IMR-90 (cell line): ENCODE results near the gene GBF1. TPM values are rescaled to one million over a fixed set of nuclear protein-coding genes. Genes with fewer than 3 reads are reported as not detected.

Source experiments
- ATAC-seq: fragments of 200-7000 bp; cut with Tn5 transposase; 2 replicates; pipeline ENCODE4 v1.9.1; 2020; ENCODE audit warnings: low read depth, mild to moderate bottlenecking, moderate library complexity
- BruUV-seq: library from RNA; stranded (reverse); fragments of 400-500 nt; replicated peaks from 2 replicates; lab custom pipeline; 2021; lab: Mats Ljungman, UMichigan
- CTCF ChIA-PET: fragments of 300-600 bp; formaldehyde crosslinking; extraction: SDS; loops from one replicate; lab custom pipeline; 2021; ENCODE audit warnings: antibody characterized with exemption; lab: Yijun Ruan, JAX
- POLR2A ChIA-PET: fragments of 300-600 bp; sonication (Branson Sonifier 250); formaldehyde crosslinking; loops from one replicate; lab custom pipeline; 2022; ENCODE audit warnings: antibody characterized with exemption; ENCODE audit not compliant: unreplicated experiment; lab: Charles Lee
- DNase-seq: peaks from one replicate; pipeline ENCODE4 v3.0.0; 2013
- H2AFZ ChIP-seq: replicated peaks from 2 replicates; pipeline ENCODE3; 2013; ENCODE audit warnings: low read length, mild to moderate bottlenecking; ENCODE audit not compliant: poor library complexity
- H2AK5ac ChIP-seq: 2 replicates; pipeline ENCODE4 v1.6.1; 2013; ENCODE audit warnings: low read depth, low read length, inconsistent platforms
- H2AK9ac ChIP-seq: replicated peaks from 2 replicates; pipeline ENCODE3; 2013; ENCODE audit warnings: mild to moderate bottlenecking, low read depth, low read length, moderate library complexity; ENCODE audit not compliant: poor library complexity
- H2BK120ac ChIP-seq: 2 replicates; pipeline ENCODE4 v1.6.1; 2013; ENCODE audit warnings: low read depth, low read length, inconsistent platforms
- H2BK15ac ChIP-seq: 3 replicates; pipeline ENCODE4 v1.6.1; 2013; ENCODE audit warnings: low read depth, low read length, inconsistent platforms
- H2BK20ac ChIP-seq: 2 replicates; pipeline ENCODE4 v1.6.1; 2013; ENCODE audit warnings: low read depth, mild to moderate bottlenecking, inconsistent platforms, low read length, moderate library complexity
- H2BK5ac ChIP-seq: 2 replicates; pipeline ENCODE4 v1.6.1; 2013; ENCODE audit warnings: mild to moderate bottlenecking, low read depth, low read length, inconsistent platforms; ENCODE audit not compliant: poor library complexity, severe bottlenecking
- H3K14ac ChIP-seq: replicated peaks from 2 replicates; pipeline ENCODE4 v1.6.1; 2013; ENCODE audit warnings: low read depth, low read length, inconsistent platforms
- H3K18ac ChIP-seq: 2 replicates; pipeline ENCODE4 v1.6.1; 2013; ENCODE audit warnings: low read depth, low read length, control low read depth
- H3K23ac ChIP-seq: 2 replicates; pipeline ENCODE4 v1.6.1; 2013; ENCODE audit warnings: low read depth, low read length, inconsistent platforms
- H3K27ac ChIP-seq: 2 replicates; pipeline ENCODE4 v1.5.1; 2013; ENCODE audit warnings: mild to moderate bottlenecking, control low read depth, low read length; ENCODE audit not compliant: insufficient read depth
- H3K27me3 ChIP-seq: 2 replicates; pipeline ENCODE4 v1.6.1; 2013; ENCODE audit warnings: low read length; ENCODE audit not compliant: control insufficient read depth, insufficient read depth
- H3K36me3 ChIP-seq: 2 replicates; pipeline ENCODE4 v1.6.1; 2013; ENCODE audit warnings: low read length, mixed read lengths; ENCODE audit not compliant: control insufficient read depth, insufficient read depth
- H3K4ac ChIP-seq: 2 replicates; pipeline ENCODE4 v1.6.1; 2013; ENCODE audit warnings: low read depth, low read length, inconsistent platforms
- H3K4me1 ChIP-seq: 2 replicates; pipeline ENCODE4 v1.6.1; 2013; ENCODE audit warnings: low read length, mixed read lengths; ENCODE audit not compliant: control insufficient read depth, insufficient read depth
- H3K4me2 ChIP-seq: 2 replicates; pipeline ENCODE4 v1.6.1; 2013; ENCODE audit warnings: low read depth, mild to moderate bottlenecking, control low read depth, low read length, moderate library complexity
- H3K4me3 ChIP-seq: 2 replicates; pipeline ENCODE4 v1.5.1; 2013; ENCODE audit warnings: low read depth, mild to moderate bottlenecking, control low read depth, low read length, moderate library complexity; ENCODE audit not compliant: insufficient read depth
- H3K56ac ChIP-seq: 2 replicates; pipeline ENCODE4 v1.6.1; 2013; ENCODE audit warnings: low read length, inconsistent platforms; ENCODE audit not compliant: insufficient read depth; ENCODE audit errors: extremely low read depth
- H3K79me1 ChIP-seq, 2 experiments: 2 replicates each; pipeline ENCODE4 v1.6.1; 2013; ENCODE audit warnings: low read length in 2 of 2, inconsistent platforms in 1 of 2, low read depth in 1 of 2
- H3K9ac ChIP-seq: 2 replicates; pipeline ENCODE4 v1.6.1; 2013; ENCODE audit warnings: low read depth, low read length, control low read depth
- H3K9me1 ChIP-seq: 2 replicates; pipeline ENCODE4 v1.6.1; 2013; ENCODE audit warnings: low read length, inconsistent platforms; ENCODE audit not compliant: insufficient read depth
- H3K9me3 ChIP-seq: 2 replicates; pipeline ENCODE4 v1.6.1; 2013; ENCODE audit warnings: low read length; ENCODE audit not compliant: control insufficient read depth, insufficient read depth
- H4K20me1 ChIP-seq: 2 replicates; pipeline ENCODE4 v1.6.1; 2013; ENCODE audit warnings: low read length, inconsistent platforms; ENCODE audit not compliant: insufficient read depth
- H4K5ac ChIP-seq: 2 replicates; pipeline ENCODE4 v1.6.1; 2013; ENCODE audit warnings: mild to moderate bottlenecking, low read depth, low read length, control low read depth
- H4K8ac ChIP-seq, 2 experiments: 2 replicates each; pipeline ENCODE4 v1.6.1; 2013; ENCODE audit warnings: low read depth in 2 of 2, low read length in 2 of 2, control low read depth in 1 of 2, inconsistent platforms in 1 of 2
- H4K91ac ChIP-seq: 2 replicates; pipeline ENCODE4 v1.6.1; 2013; ENCODE audit warnings: low read depth, low read length, inconsistent platforms; ENCODE audit not compliant: insufficient read depth
- BHLHE40 ChIP-seq: fragments of 150-350 bp; IDR thresholded peaks from 2 replicates; pipeline ENCODE4 v1.6.1; 2016; ENCODE audit warnings: mild to moderate bottlenecking, low read depth, low read length
- CEBPB ChIP-seq: IDR thresholded peaks from 2 replicates; pipeline ENCODE4 v1.6.1; 2012; ENCODE audit warnings: low read depth, low read length, improper control_type of control experiment
- FOS ChIP-seq: fragments of 150-350 bp; IDR thresholded peaks from 2 replicates; pipeline ENCODE4 v1.6.1; 2016; ENCODE audit warnings: low read depth, low read length
- MAFK ChIP-seq: IDR thresholded peaks from 2 replicates; pipeline ENCODE4 v1.6.1; 2012; ENCODE audit warnings: low read depth, low read length, improper control_type of control experiment
- MAZ ChIP-seq: IDR thresholded peaks from 2 replicates; pipeline ENCODE4 v1.6.1; 2012; ENCODE audit warnings: low read depth, mild to moderate bottlenecking, low read length, improper control_type of control experiment, moderate library complexity, borderline replicate concordance
- MXI1 ChIP-seq: IDR thresholded peaks from 2 replicates; pipeline ENCODE4 v1.6.1; 2012; ENCODE audit warnings: low read depth, mild to moderate bottlenecking, low read length, moderate library complexity, borderline replicate concordance
- NFE2L2 ChIP-seq: fragments of 150-350 bp; IDR thresholded peaks from 2 replicates; pipeline ENCODE4 v1.6.1; 2016; ENCODE audit warnings: low read depth, mild to moderate bottlenecking, low read length
- POLR2A ChIP-seq: IDR thresholded peaks from 2 replicates; pipeline ENCODE4 v1.6.1; 2012; ENCODE audit warnings: mild to moderate bottlenecking, low read depth, low read length
- RAD21 ChIP-seq: IDR thresholded peaks from 2 replicates; pipeline ENCODE4 v1.6.1; 2012; ENCODE audit warnings: low read length, improper control_type of control experiment
- RCOR1 ChIP-seq: IDR thresholded peaks from 2 replicates; pipeline ENCODE4 v1.6.1; 2012; ENCODE audit warnings: mild to moderate bottlenecking, low read length, improper control_type of control experiment; ENCODE audit not compliant: insufficient replicate concordance
- RFX5 ChIP-seq: IDR thresholded peaks from 2 replicates; pipeline ENCODE4 v1.8.0; 2012; ENCODE audit warnings: low read depth, mild to moderate bottlenecking, low read length, moderate library complexity
- WGBS, 2 experiments: methylation state at CpG; one replicate each; pipeline versions ENCODE4 v1.1.5 to v1.1.7; 2013; ENCODE audit warnings: missing lambda C conversion rate in 2 of 2; ENCODE audit not compliant: insufficient read length in 1 of 2; ENCODE audit errors: extremely low coverage in 2 of 2; 5-methylcytosine and 5-hydroxymethylcytosine counted together
- dilution Hi-C: fragments of 300-500 bp; cut with HindIII; formaldehyde crosslinking; loops from one replicate; pipeline ENCODE4 v1.14.3; 2018; ENCODE audit warnings: low sequenced_read_pairs; ENCODE audit not compliant: unreplicated experiment
- in situ Hi-C: fragments of 300-500 bp; cut with MboI; formaldehyde crosslinking; loops from 3 replicates; pipeline ENCODE4 v1.14.3; 2019; ENCODE audit warnings: low sequenced_read_pairs, inconsistent platforms, mixed read lengths
- intact Hi-C: fragments of 100-400 bp; cut with micrococcal nuclease; formaldehyde crosslinking; loops from 2 replicates; pipeline ENCODE4 v1.10.0; 2022
- polyA plus RNA-seq, 3 experiments: library from polyadenylated mRNA; depleted of rRNA; stranded (reverse); fragments of >200 nt; gene quantifications; 2 replicates each; pipeline ENCODE4 v1.2.3, GENCODE V29; 2012; ENCODE audit warnings: low replicate concordance in 1 of 3
- total RNA-seq: library from RNA; depleted of rRNA; stranded (reverse); fragments of >200 nt; gene quantifications from 2 replicates; pipeline ENCODE4 v1.2.3, GENCODE V29; 2012
- TF ChIP-seq, protein P1 (sequence below): fragments of 150-350 bp; IDR thresholded peaks from 2 replicates; pipeline ENCODE4 v1.6.1; 2017; ENCODE audit warnings: mild to moderate bottlenecking, antibody characterized with exemption, low read length, low read depth
- TF ChIP-seq, protein P2 (sequence below): conservative IDR thresholded peaks from 2 replicates; pipeline ENCODE4 v1.5.1; 2012; ENCODE audit warnings: mild to moderate bottlenecking, low read depth, low read length, improper control_type of control experiment
- TF ChIP-seq, protein P3 (sequence below): fragments of 150-350 bp; IDR thresholded peaks from 2 replicates; pipeline ENCODE4 v1.6.1; 2016; ENCODE audit warnings: low read depth, mild to moderate bottlenecking, low read length, moderate library complexity, borderline replicate concordance

Gene GBF1
- total and polyA plus RNA-seq, 2 of the 4 experiments (the other 2 are of a cell fraction): 38.7 to 40.1 TPM

DNA sequence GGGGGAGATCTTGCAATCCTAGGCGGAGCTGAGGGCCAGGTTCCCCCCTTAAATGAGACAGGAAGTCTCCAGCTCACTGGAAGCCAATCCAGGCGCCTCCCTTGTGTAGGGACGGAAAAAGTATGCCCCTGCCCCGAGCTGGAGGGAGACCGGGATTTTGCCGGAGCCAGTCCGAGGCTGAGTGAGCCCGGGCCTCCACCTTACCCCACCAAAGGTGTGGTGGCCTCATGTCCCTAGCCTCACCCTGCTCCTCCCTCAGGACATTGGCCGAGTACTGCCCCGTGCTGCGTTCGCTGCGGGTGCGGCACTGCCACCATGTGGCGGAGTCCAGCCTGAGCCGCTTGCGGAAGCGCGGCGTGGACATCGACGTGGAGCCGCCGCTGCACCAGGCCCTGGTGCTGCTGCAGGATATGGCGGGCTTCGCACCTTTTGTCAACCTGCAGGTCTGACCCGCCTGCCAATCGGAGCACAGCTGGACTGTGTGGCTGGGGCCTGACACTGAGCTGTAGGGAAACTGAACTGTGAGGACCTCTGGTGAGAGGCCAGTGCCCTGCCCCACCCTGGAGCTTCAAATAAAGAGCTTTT lies 177.3 kb downstream of the GBF1 start:
- dilution Hi-C loops (no loop called here), in situ Hi-C loops (no loop called here), intact Hi-C loops (loop anchor here (1.0 kb wide), 1 partner anchor 253 kb away; no protein-coding TSS in a partner anchor)
- DNase-seq: peak; percentile 69
- Histone ChIP-seq H3K79me1 (peaks cover 0 to 43% of the 10 kb centered on the region in 2 experiments; a peak in 2 of 4 replicates), H4K5ac (no peak overlapping the region), H3K27me3 (peaks cover 11% of the 10 kb centered on the region; the same call in 1 of the 2 replicates), H3K27ac (no peak overlapping the region), H3K18ac (no peak overlapping the region), H3K56ac (no peak overlapping the region), H4K20me1 (no peaks in the 10 kb centered on the region), H2AK5ac (no peak overlapping the region), H3K36me3 (peaks cover 6% of the 10 kb centered on the region; the same call in 1 of the 2 replicates), H2BK20ac (no peak overlapping the region), H2AK9ac (peak overlapping the region; percentile 88), H2BK120ac (no peak overlapping the region), H3K23ac (no peak overlapping the region), H3K4me3 (no peak overlapping the region), H3K4me2 (peak overlapping the region; percentile 89), H3K9me3 (no peaks in the 10 kb centered on the region), H3K9me1 (peaks cover 13% of the 10 kb centered on the region; the same call in 1 of the 2 replicates), H2BK5ac (no peak overlapping the region), H3K14ac (no peak overlapping the region), H4K91ac (no peak overlapping the region), H3K4ac (0 out of 2 replicates have a peak overlapping the region, but pooled peaks have one; percentile 55), H3K9ac (peak overlapping the region; percentile 12; the same call in 1 of the 2 replicates), H2BK15ac (no peak overlapping the region), H4K8ac (peak overlapping the region in 1 of 2 experiments; percentile 60; a peak in 2 of 4 replicates), H2AFZ (peak overlapping the region; percentile 88), H3K4me1 (peaks cover 11% of the 10 kb centered on the region)
- peak; percentile 55 for ATAC-seq
- ChIA-PET CTCF (interaction anchor here (0.9 to 2.1 kb wide), 4 partner anchors 13 to 193 kb away, joined by 3 to 6 read pairs (median 5); partner anchors contain the start of gene NFKB2), POLR2A (no interaction called here)
- 8% methylated on average over 20 of the region's 28 CpGs; no CpG with 5 or more reads in 1 of the 2 experiments for WGBS, 2 experiments
- BruUV-seq: no TSS peak
- TF ChIP-seq, protein P1, sequence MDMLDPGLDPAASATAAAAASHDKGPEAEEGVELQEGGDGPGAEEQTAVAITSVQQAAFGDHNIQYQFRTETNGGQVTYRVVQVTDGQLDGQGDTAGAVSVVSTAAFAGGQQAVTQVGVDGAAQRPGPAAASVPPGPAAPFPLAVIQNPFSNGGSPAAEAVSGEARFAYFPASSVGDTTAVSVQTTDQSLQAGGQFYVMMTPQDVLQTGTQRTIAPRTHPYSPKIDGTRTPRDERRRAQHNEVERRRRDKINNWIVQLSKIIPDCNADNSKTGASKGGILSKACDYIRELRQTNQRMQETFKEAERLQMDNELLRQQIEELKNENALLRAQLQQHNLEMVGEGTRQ: peak; percentile 77; the same call in 1 of the 2 replicates
- peak; percentile 83 for TF ChIP-seq RAD21
- no peak for TF ChIP-seq CEBPB
- TF ChIP-seq MAZ: peak; percentile 38; the same call in 1 of the 2 replicates
- TF ChIP-seq RCOR1: no peak
- no peak for TF ChIP-seq MAFK
- no peak for TF ChIP-seq RFX5
- TF ChIP-seq BHLHE40: 0 out of 2 replicates have a peak, but pooled peaks have one; percentile 12
- TF ChIP-seq FOS: no peak
- TF ChIP-seq POLR2A: no peak
- TF ChIP-seq, protein P2, sequence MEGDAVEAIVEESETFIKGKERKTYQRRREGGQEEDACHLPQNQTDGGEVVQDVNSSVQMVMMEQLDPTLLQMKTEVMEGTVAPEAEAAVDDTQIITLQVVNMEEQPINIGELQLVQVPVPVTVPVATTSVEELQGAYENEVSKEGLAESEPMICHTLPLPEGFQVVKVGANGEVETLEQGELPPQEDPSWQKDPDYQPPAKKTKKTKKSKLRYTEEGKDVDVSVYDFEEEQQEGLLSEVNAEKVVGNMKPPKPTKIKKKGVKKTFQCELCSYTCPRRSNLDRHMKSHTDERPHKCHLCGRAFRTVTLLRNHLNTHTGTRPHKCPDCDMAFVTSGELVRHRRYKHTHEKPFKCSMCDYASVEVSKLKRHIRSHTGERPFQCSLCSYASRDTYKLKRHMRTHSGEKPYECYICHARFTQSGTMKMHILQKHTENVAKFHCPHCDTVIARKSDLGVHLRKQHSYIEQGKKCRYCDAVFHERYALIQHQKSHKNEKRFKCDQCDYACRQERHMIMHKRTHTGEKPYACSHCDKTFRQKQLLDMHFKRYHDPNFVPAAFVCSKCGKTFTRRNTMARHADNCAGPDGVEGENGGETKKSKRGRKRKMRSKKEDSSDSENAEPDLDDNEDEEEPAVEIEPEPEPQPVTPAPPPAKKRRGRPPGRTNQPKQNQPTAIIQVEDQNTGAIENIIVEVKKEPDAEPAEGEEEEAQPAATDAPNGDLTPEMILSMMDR: peak; percentile 82
- no peak for TF ChIP-seq NFE2L2
- peak; percentile 84 for TF ChIP-seq MXI1
- TF ChIP-seq, protein P3, sequence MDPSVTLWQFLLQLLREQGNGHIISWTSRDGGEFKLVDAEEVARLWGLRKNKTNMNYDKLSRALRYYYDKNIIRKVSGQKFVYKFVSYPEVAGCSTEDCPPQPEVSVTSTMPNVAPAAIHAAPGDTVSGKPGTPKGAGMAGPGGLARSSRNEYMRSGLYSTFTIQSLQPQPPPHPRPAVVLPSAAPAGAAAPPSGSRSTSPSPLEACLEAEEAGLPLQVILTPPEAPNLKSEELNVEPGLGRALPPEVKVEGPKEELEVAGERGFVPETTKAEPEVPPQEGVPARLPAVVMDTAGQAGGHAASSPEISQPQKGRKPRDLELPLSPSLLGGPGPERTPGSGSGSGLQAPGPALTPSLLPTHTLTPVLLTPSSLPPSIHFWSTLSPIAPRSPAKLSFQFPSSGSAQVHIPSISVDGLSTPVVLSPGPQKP: no peak
